GM12864 (cell line): ENCODE data around the gene SMIM29.
A peak's percentile ranks its signal among the peaks of the same experiment; 100 is the strongest.

ENCODE experiments used
- DNase-seq: peaks from one replicate; pipeline ENCODE4 v3.0.0-alpha.2; 2011; ENCODE audit warnings: low read depth
- H3K4me3 ChIP-seq: 2 replicates; pipeline ENCODE4 v1.5.1; 2011; ENCODE audit warnings: mild to moderate bottlenecking, low read depth, low read length, control low read depth
- TF ChIP-seq, protein P1 (sequence below): IDR thresholded peaks from 2 replicates; pipeline ENCODE4 v1.5.1; 2011; ENCODE audit warnings: low read depth, mild to moderate bottlenecking, moderate library complexity, low read length, control low read depth, inconsistent platforms; ENCODE audit errors: missing control alignments

Gene SMIM29

DNA sequence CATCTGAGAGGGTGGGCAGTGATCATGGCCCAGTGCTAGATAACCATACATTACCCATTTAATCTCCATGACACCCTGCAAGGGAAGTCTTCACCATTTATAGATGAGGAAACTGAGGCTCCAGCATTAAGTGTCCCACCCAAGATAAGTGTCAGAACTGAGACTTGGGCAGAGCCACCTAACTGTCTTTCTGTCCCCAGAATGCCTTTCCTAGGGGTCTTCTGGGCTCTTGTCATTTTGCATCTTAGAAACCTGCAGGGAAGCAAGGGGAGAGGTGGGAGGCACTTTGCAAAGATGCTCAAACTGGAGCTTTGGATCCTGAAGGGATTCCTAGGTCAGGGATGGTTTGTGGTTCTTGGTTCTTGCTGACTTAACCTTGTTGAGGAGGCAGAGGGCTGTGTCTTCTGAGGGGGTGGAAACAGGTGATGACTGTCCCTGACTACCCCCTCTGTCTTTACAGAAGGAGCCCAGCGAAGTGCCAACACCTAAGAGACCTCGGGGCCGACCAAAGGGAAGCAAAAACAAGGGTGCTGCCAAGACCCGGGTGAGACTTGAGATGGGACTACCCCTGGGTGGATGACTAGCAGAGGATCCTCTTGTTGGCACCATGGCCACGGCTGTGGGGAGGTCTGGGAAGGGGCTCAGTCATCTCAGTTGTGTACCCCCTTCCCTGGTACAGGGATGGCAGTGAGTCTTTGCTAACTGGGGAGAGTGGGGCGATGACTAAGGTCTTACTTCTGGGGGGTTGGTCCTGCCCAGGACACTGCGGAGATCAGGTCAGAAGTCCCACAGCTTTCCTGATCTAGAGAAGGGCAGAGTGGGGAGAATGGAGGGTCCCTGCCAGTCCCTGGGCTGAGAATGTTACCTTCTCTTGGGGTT, 6.3 kb downstream of the SMIM29 start:
- H3K4me3 ChIP-seq = no peak overlapping the region
- TF ChIP-seq, protein P1, sequence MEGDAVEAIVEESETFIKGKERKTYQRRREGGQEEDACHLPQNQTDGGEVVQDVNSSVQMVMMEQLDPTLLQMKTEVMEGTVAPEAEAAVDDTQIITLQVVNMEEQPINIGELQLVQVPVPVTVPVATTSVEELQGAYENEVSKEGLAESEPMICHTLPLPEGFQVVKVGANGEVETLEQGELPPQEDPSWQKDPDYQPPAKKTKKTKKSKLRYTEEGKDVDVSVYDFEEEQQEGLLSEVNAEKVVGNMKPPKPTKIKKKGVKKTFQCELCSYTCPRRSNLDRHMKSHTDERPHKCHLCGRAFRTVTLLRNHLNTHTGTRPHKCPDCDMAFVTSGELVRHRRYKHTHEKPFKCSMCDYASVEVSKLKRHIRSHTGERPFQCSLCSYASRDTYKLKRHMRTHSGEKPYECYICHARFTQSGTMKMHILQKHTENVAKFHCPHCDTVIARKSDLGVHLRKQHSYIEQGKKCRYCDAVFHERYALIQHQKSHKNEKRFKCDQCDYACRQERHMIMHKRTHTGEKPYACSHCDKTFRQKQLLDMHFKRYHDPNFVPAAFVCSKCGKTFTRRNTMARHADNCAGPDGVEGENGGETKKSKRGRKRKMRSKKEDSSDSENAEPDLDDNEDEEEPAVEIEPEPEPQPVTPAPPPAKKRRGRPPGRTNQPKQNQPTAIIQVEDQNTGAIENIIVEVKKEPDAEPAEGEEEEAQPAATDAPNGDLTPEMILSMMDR = no peak
- DNase-seq = no peak

DNA sequence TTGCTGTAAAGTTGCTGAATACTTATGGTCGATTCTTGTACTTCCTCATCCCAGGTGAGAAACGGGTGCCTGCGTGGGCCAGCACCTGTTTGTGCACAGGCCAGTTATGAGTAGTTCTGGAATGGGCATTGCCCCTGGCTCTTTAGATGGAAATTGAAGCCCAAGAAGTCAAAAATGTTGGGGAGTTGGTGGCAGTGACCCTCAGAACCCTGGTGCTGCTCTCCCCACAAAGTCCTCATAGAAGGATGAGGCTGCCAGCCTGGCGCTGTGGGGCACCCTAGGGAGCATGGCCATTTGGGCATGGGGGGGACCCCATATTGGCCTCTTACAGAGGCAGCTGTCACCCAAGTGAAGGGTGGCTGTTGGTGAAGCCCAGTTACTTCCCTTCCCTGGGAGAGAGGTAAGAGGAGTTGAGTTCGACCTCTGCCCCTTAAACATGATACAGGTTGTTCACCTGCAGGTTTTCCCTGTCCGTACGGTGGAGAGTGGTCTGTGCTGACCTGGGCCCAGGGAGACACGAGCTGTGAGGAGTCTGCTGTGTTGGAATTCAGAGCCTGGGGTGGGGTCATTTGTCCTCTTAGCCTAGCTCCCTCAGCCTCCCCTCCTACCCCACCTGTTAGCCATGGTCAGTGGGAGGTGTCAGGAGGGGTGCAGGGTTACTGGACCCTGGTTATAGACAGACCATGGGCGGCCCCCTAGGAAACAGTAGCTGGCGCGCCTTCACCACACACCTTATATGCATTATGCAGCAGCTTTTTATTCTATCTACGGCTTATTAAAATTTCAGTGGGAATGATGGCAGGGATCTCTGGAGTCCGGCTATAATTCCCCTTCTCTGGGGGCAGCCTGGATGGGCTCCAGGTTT, 7.2 kb downstream of the SMIM29 start:
- DNase-seq = no peak
- TF ChIP-seq, protein P1 = no peak
- no peak overlapping the region for H3K4me3 ChIP-seq

DNA sequence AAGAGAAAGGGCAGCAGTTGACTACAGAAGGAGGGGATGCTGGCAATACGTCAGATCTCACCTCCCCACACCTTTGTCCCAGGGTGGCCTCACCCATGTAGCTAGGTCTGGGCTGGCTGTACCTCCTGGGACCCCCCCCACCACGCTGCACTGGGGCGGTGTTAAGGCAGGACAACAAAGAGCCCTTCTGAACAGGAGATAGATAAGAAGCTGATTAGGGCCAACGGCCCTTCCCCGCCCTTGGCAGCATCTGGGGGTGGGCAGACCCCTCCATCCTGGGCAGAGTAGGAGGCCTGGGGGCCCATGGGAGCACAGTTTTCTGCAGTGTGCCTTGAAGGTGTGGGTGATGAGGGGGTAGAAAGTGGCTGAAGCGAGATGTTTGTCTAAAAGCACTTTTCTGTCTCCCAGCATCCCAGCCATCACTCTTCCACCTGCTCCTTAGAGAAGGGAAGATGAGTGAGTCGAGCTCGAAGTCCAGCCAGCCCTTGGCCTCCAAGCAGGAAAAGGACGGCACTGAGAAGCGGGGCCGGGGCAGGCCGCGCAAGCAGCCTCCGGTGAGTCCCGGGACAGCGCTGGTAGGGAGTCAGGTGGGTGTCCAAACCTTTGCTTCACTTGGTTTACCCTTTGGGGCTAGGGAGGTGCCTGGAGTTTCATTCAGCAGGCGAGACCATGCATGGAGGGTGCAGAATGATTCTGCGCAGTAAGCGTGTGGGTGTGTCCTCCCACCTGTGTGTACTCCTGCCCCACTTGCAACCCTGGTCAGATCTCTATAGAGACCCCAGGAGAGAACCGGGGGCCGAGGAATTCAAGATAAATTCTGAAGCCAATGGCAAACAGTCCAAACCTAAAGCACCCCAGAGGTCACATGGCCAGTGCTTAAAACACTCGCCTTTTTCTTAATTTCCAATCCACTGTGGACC, 8.2 kb downstream of the SMIM29 start:
- no peak for DNase-seq
- no peak overlapping the region for H3K4me3 ChIP-seq
- TF ChIP-seq, protein P1 = no peak

DNA sequence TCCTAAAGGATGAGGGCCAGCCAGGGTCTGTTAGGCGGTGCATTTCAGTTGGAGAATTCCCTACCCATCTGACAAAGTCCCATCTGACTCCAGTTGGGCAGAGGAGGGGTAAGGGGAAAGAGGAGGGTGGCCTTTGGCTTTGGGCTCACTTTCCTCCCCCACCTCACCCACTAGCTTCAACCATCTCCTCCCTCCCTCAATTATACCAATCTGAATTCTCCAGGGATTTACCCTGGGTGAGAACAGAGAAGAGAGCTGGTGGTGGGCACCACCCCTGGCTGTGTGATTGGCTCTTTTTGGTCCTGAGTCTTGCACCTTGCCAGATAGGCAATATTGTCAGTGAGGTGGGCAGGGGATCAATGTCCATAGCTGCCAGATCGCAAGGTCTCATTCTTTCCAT, 8.9 kb downstream of the SMIM29 start:
- no peak for DNase-seq
- peak overlapping the region; percentile 93 for H3K4me3 ChIP-seq
- TF ChIP-seq, protein P1 = no peak

DNA sequence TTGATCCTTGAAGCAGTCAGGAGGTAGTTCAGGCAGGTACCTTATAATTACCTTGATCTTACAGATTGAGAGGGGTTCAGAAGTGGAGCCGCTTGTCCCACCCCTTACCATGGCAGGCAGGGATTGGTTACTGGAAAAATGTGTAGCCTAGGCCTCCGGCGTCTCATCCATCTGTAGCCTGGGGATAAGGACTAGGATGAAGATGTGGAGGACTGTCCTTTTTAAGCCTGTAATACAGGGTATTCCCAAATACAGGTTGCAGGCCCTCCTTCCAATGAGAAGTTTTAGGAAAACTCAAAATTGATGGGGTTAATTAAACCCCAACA, 9.3 kb downstream of the SMIM29 start:
- TF ChIP-seq, protein P1 = no peak
- no peak for DNase-seq
- H3K4me3 ChIP-seq = peak overlapping the region; percentile 93
